Nephron progenitor cell (in vitro differentiated cells): ENCODE results near the gene ELMO1.

Experiments
- DNase-seq: peaks from one replicate; pipeline ENCODE4 v3.0.0; 2021
- H3K27ac Mint-ChIP-seq: 2 replicates; pipeline ENCODE4 v1.8.0; 2021; ENCODE audit warnings: mild to moderate bottlenecking, moderate library complexity, mixed read lengths
- H3K27me3 Mint-ChIP-seq: 2 replicates; pipeline ENCODE4 v1.8.0; 2021; ENCODE audit warnings: mild to moderate bottlenecking, low read depth, mixed read lengths; ENCODE audit not compliant: poor library complexity
- H3K36me3 Mint-ChIP-seq: 2 replicates; pipeline ENCODE4 v1.8.0; 2021; ENCODE audit warnings: low read depth, mixed read lengths
- H3K4me1 Mint-ChIP-seq: 2 replicates; pipeline ENCODE4 v1.8.0; 2021; ENCODE audit warnings: mixed read lengths
- H3K4me3 Mint-ChIP-seq: 2 replicates; pipeline ENCODE4 v1.8.0; 2021; ENCODE audit warnings: mild to moderate bottlenecking, moderate library complexity, mixed read lengths
- H3K9me3 Mint-ChIP-seq: 2 replicates; pipeline ENCODE4 v1.8.0; 2021; ENCODE audit warnings: mild to moderate bottlenecking, moderate library complexity, mixed read lengths
- TF ChIP-seq, protein P1 (sequence below): fragments of 200-600 bp; sonication (generic); IDR thresholded peaks from 2 replicates; pipeline ENCODE4 v1.5.0; 2021; ENCODE audit warnings: antibody characterized with exemption

Gene ELMO1

GRCh38 chr7:37105762-37106161 is 342.9 kb downstream of the ELMO1 start:
- Mint-ChIP-seq H3K27ac (no peak overlapping the region), H3K9me3 (no peaks in the 10 kb centered on the region), H3K36me3 (no peaks in the 10 kb centered on the region), H3K4me3 (no peak overlapping the region), H3K27me3 (no peaks in the 10 kb centered on the region), H3K4me1 (peaks cover 19% of the 10 kb centered on the region)
- TF ChIP-seq, protein P1, sequence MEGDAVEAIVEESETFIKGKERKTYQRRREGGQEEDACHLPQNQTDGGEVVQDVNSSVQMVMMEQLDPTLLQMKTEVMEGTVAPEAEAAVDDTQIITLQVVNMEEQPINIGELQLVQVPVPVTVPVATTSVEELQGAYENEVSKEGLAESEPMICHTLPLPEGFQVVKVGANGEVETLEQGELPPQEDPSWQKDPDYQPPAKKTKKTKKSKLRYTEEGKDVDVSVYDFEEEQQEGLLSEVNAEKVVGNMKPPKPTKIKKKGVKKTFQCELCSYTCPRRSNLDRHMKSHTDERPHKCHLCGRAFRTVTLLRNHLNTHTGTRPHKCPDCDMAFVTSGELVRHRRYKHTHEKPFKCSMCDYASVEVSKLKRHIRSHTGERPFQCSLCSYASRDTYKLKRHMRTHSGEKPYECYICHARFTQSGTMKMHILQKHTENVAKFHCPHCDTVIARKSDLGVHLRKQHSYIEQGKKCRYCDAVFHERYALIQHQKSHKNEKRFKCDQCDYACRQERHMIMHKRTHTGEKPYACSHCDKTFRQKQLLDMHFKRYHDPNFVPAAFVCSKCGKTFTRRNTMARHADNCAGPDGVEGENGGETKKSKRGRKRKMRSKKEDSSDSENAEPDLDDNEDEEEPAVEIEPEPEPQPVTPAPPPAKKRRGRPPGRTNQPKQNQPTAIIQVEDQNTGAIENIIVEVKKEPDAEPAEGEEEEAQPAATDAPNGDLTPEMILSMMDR = no peak
- no peak for DNase-seq

DNA sequence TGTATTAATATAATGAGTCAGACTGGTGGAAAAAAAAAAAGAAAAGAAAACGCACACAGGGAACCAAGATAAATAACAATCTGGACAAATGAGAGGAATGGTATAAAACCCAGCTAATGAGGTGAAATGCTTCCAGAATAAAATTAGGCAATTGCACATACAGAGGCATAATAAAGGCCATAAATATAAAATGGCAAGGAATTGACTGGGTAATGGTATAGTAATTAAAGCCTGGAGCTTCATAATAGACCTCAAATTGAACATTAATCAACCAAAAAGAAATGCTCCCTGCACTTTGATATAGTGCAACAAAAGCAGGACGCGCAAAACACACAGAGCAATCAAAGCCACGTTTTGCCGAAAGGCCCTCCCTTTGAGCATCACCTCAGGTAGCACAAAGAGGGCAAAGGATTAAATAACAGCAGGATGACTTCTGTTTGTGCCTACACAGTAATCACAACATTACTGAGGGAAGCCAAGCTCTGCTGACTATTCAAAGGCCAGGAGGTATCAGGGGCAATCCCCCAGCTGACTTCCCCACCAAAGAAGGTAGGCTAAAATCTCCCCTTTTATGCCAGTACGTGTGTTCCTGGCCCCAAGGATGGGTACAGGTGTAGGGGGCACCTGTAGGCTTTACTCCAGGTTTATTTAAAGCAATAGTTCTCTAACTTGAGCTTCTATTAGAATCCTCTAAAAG is 343.7 kb downstream of the ELMO1 start:
- H3K27ac Mint-ChIP-seq = no peak overlapping the region
- H3K9me3 Mint-ChIP-seq = no peaks in the 10 kb centered on the region
- TF ChIP-seq, protein P1 = no peak
- H3K27me3 Mint-ChIP-seq = no peaks in the 10 kb centered on the region
- H3K4me3 Mint-ChIP-seq = no peak overlapping the region
- DNase-seq = no peak
- no peaks in the 10 kb centered on the region for H3K36me3 Mint-ChIP-seq
- peaks cover 17% of the 10 kb centered on the region for H3K4me1 Mint-ChIP-seq

- no peak for DNase-seq
- Mint-ChIP-seq H3K4me1 (no peaks in the 10 kb centered on the region), H3K27me3 (peaks cover 3% of the 10 kb centered on the region), H3K36me3 (no peaks in the 10 kb centered on the region), H3K9me3 (no peaks in the 10 kb centered on the region), H3K4me3 (no peak overlapping the region), H3K27ac (no peak overlapping the region)
- TF ChIP-seq, protein P1 = no peak
Measured at GRCh38 chr7:37102518-37103137, 346.0 kb downstream of the ELMO1 start.

- TF ChIP-seq, protein P1 = no peak
- no peak overlapping the region for H3K27ac Mint-ChIP-seq
Measured at GRCh38 chr7:37100735-37101331, 347.8 kb downstream of the ELMO1 start.

GRCh38 chr7:37098762-37099161 is 349.9 kb downstream of the ELMO1 start:
- Mint-ChIP-seq H3K27ac (no peak overlapping the region), H3K36me3 (no peaks in the 10 kb centered on the region), H3K9me3 (no peaks in the 10 kb centered on the region), H3K4me3 (no peak overlapping the region), H3K4me1 (peaks cover 17% of the 10 kb centered on the region), H3K27me3 (peaks cover 3% of the 10 kb centered on the region)
- DNase-seq = no peak
- TF ChIP-seq, protein P1 = no peak

More at GRCh38 chr7:37100735-37101331, 347.8 kb downstream of the ELMO1 start:
- peaks cover under 1% of the 10 kb centered on the region for H3K4me1 Mint-ChIP-seq
- no peak overlapping the region for H3K4me3 Mint-ChIP-seq
- no peaks in the 10 kb centered on the region for H3K9me3 Mint-ChIP-seq
- no peak for DNase-seq
- H3K27me3 Mint-ChIP-seq = peaks cover 3% of the 10 kb centered on the region
- no peaks in the 10 kb centered on the region for H3K36me3 Mint-ChIP-seq
